Mammary epithelial cell (primary cell): ENCODE data around the gene TMEM178A.

ENCODE experiments used
- EZH2 ChIP-seq: IDR thresholded peaks from 2 replicates; pipeline ENCODE4 v1.6.1; 2012; ENCODE audit warnings: low read length, inconsistent platforms, borderline replicate concordance
- TF ChIP-seq, protein P1 (sequence below), 2 donors: IDR thresholded peaks in 1 of 2; conservative IDR thresholded peaks in 1 of 2; 2 replicates each; pipeline ENCODE4 v1.5.1; 2011 to 2012; ENCODE audit warnings: inconsistent platforms in 2 of 2, low read length in 2 of 2, mild to moderate bottlenecking in 2 of 2, control low read depth in 1 of 2, low read depth in 1 of 2; ENCODE audit not compliant: insufficient read depth in 1 of 2; ENCODE audit errors: extremely low read depth in 1 of 2

DNA sequence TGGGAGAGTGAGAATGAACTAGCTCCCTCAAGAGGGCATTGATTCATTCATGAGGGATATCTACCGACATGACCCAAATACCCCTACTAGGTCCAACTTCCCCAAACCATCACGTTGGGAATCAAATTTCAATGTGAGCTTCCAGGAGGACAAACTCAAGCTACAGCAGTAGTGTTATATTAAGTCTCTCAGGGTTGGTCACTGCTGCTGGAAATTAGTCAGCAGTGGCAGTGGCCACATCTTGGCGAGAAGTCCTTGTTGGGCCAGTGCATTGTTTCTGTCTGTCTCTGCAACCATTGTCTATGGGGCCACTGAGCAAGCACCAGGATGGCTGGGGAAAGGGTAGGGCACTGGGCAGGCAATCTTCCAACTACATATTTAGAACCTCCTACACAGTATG lies 65.8 kb downstream of the TMEM178A start:
- TF ChIP-seq, protein P1, sequence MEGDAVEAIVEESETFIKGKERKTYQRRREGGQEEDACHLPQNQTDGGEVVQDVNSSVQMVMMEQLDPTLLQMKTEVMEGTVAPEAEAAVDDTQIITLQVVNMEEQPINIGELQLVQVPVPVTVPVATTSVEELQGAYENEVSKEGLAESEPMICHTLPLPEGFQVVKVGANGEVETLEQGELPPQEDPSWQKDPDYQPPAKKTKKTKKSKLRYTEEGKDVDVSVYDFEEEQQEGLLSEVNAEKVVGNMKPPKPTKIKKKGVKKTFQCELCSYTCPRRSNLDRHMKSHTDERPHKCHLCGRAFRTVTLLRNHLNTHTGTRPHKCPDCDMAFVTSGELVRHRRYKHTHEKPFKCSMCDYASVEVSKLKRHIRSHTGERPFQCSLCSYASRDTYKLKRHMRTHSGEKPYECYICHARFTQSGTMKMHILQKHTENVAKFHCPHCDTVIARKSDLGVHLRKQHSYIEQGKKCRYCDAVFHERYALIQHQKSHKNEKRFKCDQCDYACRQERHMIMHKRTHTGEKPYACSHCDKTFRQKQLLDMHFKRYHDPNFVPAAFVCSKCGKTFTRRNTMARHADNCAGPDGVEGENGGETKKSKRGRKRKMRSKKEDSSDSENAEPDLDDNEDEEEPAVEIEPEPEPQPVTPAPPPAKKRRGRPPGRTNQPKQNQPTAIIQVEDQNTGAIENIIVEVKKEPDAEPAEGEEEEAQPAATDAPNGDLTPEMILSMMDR (conservative IDR thresholded peaks at IDR 0.05 in 1 of 2, IDR thresholded peaks at IDR 0.05 in 1 of 2; ENCODE audit: extremely low read depth in 1 of 2, insufficient read depth in 1 of 2, low read depth in 1 of 2, low read length in 2 of 2): no peak
- TF ChIP-seq EZH2: no peak
